ENCODE data around the gene CUX1. TPM values are rescaled to one million over a fixed set of nuclear protein-coding genes. Genes with fewer than 3 reads are reported as not detected.

The CUX1 gene
- total RNA-seq, 4 donors from 2014 or later: 40.8 to 62.1 (median 43.8) TPM

DNA sequence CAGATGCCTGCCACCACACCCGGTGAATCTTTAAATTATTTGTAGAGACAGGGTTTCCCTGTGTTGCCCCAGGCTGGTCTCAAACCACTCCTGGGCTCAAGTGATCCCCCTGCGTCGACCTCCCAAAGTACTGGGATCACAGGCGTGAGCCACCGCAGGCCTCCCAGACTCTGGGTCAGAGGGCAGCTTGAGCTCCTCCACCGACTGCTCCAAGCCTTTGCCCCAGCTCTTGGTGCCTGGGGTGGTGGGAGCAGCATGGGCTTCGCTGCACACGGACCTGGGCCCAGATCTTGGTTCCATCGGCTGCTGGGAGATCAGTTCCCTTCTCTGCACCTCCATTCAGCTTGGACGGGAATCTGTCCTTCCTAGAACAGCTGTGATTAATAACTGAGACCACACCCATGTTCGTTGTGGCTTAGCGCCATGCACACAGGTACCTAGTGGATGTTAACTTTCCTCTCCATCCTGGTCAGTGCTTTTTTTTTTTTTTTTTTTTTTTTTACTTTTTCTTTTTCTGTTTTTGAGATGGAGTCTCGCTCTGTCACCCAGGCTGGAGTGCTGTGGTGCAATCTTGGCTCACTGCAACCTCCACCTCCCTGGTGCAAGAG lies 125.3 kb downstream of the CUX1 start:
- intact Hi-C loops (cut with DNase I; ENCODE audit: low total_unique reads): no loop called here
- TF ChIP-seq, protein P1, sequence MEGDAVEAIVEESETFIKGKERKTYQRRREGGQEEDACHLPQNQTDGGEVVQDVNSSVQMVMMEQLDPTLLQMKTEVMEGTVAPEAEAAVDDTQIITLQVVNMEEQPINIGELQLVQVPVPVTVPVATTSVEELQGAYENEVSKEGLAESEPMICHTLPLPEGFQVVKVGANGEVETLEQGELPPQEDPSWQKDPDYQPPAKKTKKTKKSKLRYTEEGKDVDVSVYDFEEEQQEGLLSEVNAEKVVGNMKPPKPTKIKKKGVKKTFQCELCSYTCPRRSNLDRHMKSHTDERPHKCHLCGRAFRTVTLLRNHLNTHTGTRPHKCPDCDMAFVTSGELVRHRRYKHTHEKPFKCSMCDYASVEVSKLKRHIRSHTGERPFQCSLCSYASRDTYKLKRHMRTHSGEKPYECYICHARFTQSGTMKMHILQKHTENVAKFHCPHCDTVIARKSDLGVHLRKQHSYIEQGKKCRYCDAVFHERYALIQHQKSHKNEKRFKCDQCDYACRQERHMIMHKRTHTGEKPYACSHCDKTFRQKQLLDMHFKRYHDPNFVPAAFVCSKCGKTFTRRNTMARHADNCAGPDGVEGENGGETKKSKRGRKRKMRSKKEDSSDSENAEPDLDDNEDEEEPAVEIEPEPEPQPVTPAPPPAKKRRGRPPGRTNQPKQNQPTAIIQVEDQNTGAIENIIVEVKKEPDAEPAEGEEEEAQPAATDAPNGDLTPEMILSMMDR (IDR thresholded peaks at IDR 0.05): no peak
- no peak for TF ChIP-seq POLR2A (IDR thresholded peaks at IDR 0.05)
- WGBS, 2 donors: 64 to 70% methylated on average over 12 to 13 of the region's 13 CpGs
- H3K4me3 ChIP-seq (ENCODE audit: low read depth, poor library complexity, severe bottlenecking): no peak overlapping the region
- no peak for DNase-seq (ENCODE audit: low spot score in 2 of 2)

DNA sequence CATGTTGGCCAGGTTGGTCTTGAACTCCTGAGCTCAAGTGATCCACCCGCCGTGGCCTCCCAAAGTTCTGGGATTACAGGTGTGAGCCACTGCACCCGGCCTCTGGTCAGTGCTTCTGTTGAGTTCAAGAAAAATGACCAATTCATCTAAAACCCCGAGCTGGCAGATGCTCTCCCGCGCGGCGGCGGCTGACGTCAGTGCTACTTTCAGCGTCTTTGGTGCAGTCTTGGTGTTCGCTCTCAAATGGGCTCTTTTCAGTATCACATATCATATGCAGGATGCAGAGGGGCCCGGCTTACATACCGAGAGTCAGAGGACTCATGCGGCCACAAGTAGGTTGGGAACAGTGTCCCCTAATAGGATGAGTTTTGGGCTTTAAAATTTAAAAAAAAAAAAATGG lies 125.9 kb downstream of the CUX1 start:
- TF ChIP-seq, protein P1 (IDR thresholded peaks at IDR 0.05): no peak
- TF ChIP-seq POLR2A (IDR thresholded peaks at IDR 0.05): no peak
- 93 to 95% methylated on average over 15 of the region's 15 CpGs for whole genome bisulfite sequencing, 2 donors
- no peak overlapping the region for H3K4me3 ChIP-seq (ENCODE audit: low read depth, poor library complexity, severe bottlenecking)
- DNase-seq (ENCODE audit: low spot score in 2 of 2): no peak
- intact Hi-C loops (cut with DNase I; ENCODE audit: low total_unique reads): no loop called here

GRCh38 chr7:101943889-101944600 lies 126.6 kb downstream of the CUX1 start:
- intact Hi-C loops (cut with DNase I; ENCODE audit: low total_unique reads): no loop called here
- 86 to 93% methylated on average over 14 of the region's 14 CpGs for WGBS, 2 donors
- H3K4me3 ChIP-seq (ENCODE audit: low read depth, poor library complexity, severe bottlenecking): no peak overlapping the region
- DNase-seq (ENCODE audit: low spot score in 2 of 2): no peak
- TF ChIP-seq, protein P1 (IDR thresholded peaks at IDR 0.05): no peak
- no peak for TF ChIP-seq POLR2A (IDR thresholded peaks at IDR 0.05)

- TF ChIP-seq, protein P1 (IDR thresholded peaks at IDR 0.05): no peak
- no peak for TF ChIP-seq POLR2A (IDR thresholded peaks at IDR 0.05)
- intact Hi-C loops (cut with DNase I; ENCODE audit: low total_unique reads): no loop called here
- WGBS, 2 donors: 87 to 96% methylated on average over 10 of the region's 10 CpGs
- DNase-seq (ENCODE audit: low spot score in 2 of 2): no peak
- no peak overlapping the region for H3K4me3 ChIP-seq (ENCODE audit: low read depth, poor library complexity, severe bottlenecking)
Observed at GRCh38 chr7:101944611-101945010, 127.2 kb downstream of the CUX1 start.

GRCh38 chr7:101945034-101945758 lies 127.8 kb downstream of the CUX1 start:
- TF ChIP-seq POLR2A (IDR thresholded peaks at IDR 0.05): no peak
- TF ChIP-seq, protein P1 (IDR thresholded peaks at IDR 0.05): no peak
- 87 to 89% methylated on average over 15 of the region's 15 CpGs for WGBS, 2 donors
- H3K4me3 ChIP-seq (ENCODE audit: low read depth, poor library complexity, severe bottlenecking): no peak overlapping the region
- intact Hi-C loops (cut with DNase I; ENCODE audit: low total_unique reads): no loop called here
- DNase-seq (ENCODE audit: low spot score in 2 of 2): no peak

Data from lower leg skin (tissue), 4 donors.